Neural cell (in vitro differentiated cells): Measurements from ENCODE around the gene SH3BP5. TPM values are rescaled to one million over a fixed set of nuclear protein-coding genes. Genes with fewer than 3 reads are reported as not detected.

ENCODE experiments used
- H2AFZ ChIP-seq: fragments of 200-600, 300-800 bp; sonication (generic), shearing (Covaris generic); 2 replicates; pipeline ENCODE4 v1.6.0; 2014; ENCODE audit warnings: low read depth, mild to moderate bottlenecking, antibody characterized with exemption, low read length, moderate library complexity
- H3F3A ChIP-seq: fragments of 200-600 bp; shearing (Covaris generic); 2 replicates; pipeline ENCODE4 v1.6.1; 2016; ENCODE audit warnings: mild to moderate bottlenecking, moderate library complexity, mixed read lengths, antibody characterized with exemption, low read length; ENCODE audit not compliant: insufficient read depth, poor library complexity, severe bottlenecking
- H3K27ac ChIP-seq: fragments of 200-600, 300-800 bp; sonication (generic), shearing (Covaris generic); 2 replicates; pipeline ENCODE4 v1.5.1; 2014; ENCODE audit warnings: mild to moderate bottlenecking, low read length, moderate library complexity
- H3K27me3 ChIP-seq: fragments of 300-800, 200-600 bp; sonication (generic), shearing (Covaris generic); 2 replicates; pipeline ENCODE4 v1.6.0; 2014; ENCODE audit warnings: mild to moderate bottlenecking, low read depth, low read length, moderate library complexity; ENCODE audit not compliant: insufficient read depth
- H3K36me3 ChIP-seq: fragments of 300-800, 200-600 bp; sonication (generic), shearing (Covaris generic); 2 replicates; pipeline ENCODE4 v1.5.1; 2014; ENCODE audit warnings: mild to moderate bottlenecking, antibody characterized with exemption, low read length, moderate library complexity; ENCODE audit not compliant: insufficient read depth
- H3K4me2 ChIP-seq: fragments of 300-800, 200-600 bp; sonication (generic), shearing (Covaris generic); 2 replicates; pipeline ENCODE4 v1.6.0; 2014; ENCODE audit warnings: mild to moderate bottlenecking, low read length
- H3K4me3 ChIP-seq: fragments of 300-800, 200-600 bp; sonication (generic), shearing (Covaris generic); 2 replicates; pipeline ENCODE4 v1.5.1; 2014; ENCODE audit warnings: mild to moderate bottlenecking, low read length, moderate library complexity
- H3K79me2 ChIP-seq: fragments of 200-600 bp; shearing (Covaris generic); replicated peaks from 2 replicates; pipeline ENCODE4 v1.6.0; 2014; ENCODE audit warnings: mild to moderate bottlenecking, low read length, moderate library complexity; ENCODE audit not compliant: insufficient read depth
- H3K9ac ChIP-seq: fragments of 300-800, 200-600 bp; sonication (generic), shearing (Covaris generic); 2 replicates; pipeline ENCODE4 v1.6.1; 2016; ENCODE audit warnings: mild to moderate bottlenecking, low read length, mixed read lengths
- H3K9me2 ChIP-seq: fragments of 200-600 bp; shearing (Covaris generic); 2 replicates; pipeline ENCODE4 v1.6.1; 2016; ENCODE audit warnings: mild to moderate bottlenecking, low read length, mixed read lengths; ENCODE audit not compliant: insufficient read depth
- H3K9me3 ChIP-seq: fragments of 200-600, 300-800 bp; sonication (generic), shearing (Covaris generic); 2 replicates; pipeline ENCODE4 v1.6.1; 2016; ENCODE audit warnings: mild to moderate bottlenecking, mixed run types, low read length, moderate library complexity, mixed read lengths
- H4K20me1 ChIP-seq: fragments of 200-600 bp; shearing (Covaris generic); 2 replicates; pipeline ENCODE4 v1.6.1; 2016; ENCODE audit warnings: mild to moderate bottlenecking, mixed run types; ENCODE audit not compliant: insufficient read depth
- EP300 ChIP-seq: fragments of 450-650 bp; conservative IDR thresholded peaks from 2 replicates; pipeline ENCODE4 v1.6.1; 2014; ENCODE audit warnings: antibody characterized with exemption, mild to moderate bottlenecking, moderate library complexity; ENCODE audit not compliant: poor library complexity, severe bottlenecking
- EZH2 ChIP-seq: fragments of 200-600, 300-800 bp; shearing (Covaris generic), sonication (generic); IDR thresholded peaks from 2 replicates; pipeline ENCODE4 v1.6.1; 2014; ENCODE audit warnings: antibody characterized with exemption, low read length, borderline replicate concordance, mild to moderate bottlenecking; ENCODE audit not compliant: insufficient read depth, poor library complexity, severe bottlenecking
- MXI1 ChIP-seq: fragments of 450-650 bp; conservative IDR thresholded peaks from 2 replicates; pipeline ENCODE4 v1.6.1; 2014; ENCODE audit warnings: antibody characterized with exemption, mild to moderate bottlenecking; ENCODE audit not compliant: poor library complexity, severe bottlenecking
- POLR2AphosphoS5 ChIP-seq: IDR thresholded peaks from 2 replicates; pipeline ENCODE4 v1.6.1; 2012
- RAD21 ChIP-seq: fragments of 450-650 bp; conservative IDR thresholded peaks from 2 replicates; pipeline ENCODE4 v1.6.1; 2014; ENCODE audit warnings: antibody characterized with exemption, mild to moderate bottlenecking, moderate library complexity
- REST ChIP-seq: IDR thresholded peaks from 2 replicates; pipeline ENCODE4 v1.6.1; 2012; ENCODE audit warnings: borderline replicate concordance
- SMC3 ChIP-seq: fragments of 450-650 bp; conservative IDR thresholded peaks from 2 replicates; pipeline ENCODE4 v1.6.1; 2014; ENCODE audit warnings: antibody characterized with exemption, mild to moderate bottlenecking, moderate library complexity; ENCODE audit not compliant: poor library complexity
- TAF1 ChIP-seq: IDR thresholded peaks from 2 replicates; pipeline ENCODE4 v1.6.1; 2012; ENCODE audit warnings: low read depth
- polyA plus RNA-seq: library from polyadenylated mRNA; depleted of rRNA; stranded (reverse); fragments of >200 nt; gene quantifications from 2 replicates; pipeline ENCODE4 v1.2.3, GENCODE V29; 2014
- TF ChIP-seq, protein P1 (sequence below): fragments of 450-650 bp; IDR thresholded peaks from 2 replicates; pipeline ENCODE4 v1.5.1; 2014; ENCODE audit warnings: antibody characterized with exemption, mild to moderate bottlenecking, moderate library complexity; ENCODE audit not compliant: poor library complexity, severe bottlenecking

The SH3BP5 gene
- polyA plus RNA-seq, 1 donor from 2014 or later: 166 TPM

- no peaks in the 10 kb centered on the region for H3K27me3 ChIP-seq
- H3K9me3 ChIP-seq: no peaks in the 10 kb centered on the region
- no peak overlapping the region for H3K9ac ChIP-seq
- no peaks in the 10 kb centered on the region for H3K9me2 ChIP-seq
- H3K27ac ChIP-seq: no peak overlapping the region
- H3K4me2 ChIP-seq: no peak overlapping the region
- TF ChIP-seq RAD21 (no peak), SMC3 (no peak), TAF1 (no peak), POLR2AphosphoS5 (no peak), MXI1 (no peak), EP300 (no peak), REST (no peak), EZH2 (no peak)
- TF ChIP-seq, protein P1, sequence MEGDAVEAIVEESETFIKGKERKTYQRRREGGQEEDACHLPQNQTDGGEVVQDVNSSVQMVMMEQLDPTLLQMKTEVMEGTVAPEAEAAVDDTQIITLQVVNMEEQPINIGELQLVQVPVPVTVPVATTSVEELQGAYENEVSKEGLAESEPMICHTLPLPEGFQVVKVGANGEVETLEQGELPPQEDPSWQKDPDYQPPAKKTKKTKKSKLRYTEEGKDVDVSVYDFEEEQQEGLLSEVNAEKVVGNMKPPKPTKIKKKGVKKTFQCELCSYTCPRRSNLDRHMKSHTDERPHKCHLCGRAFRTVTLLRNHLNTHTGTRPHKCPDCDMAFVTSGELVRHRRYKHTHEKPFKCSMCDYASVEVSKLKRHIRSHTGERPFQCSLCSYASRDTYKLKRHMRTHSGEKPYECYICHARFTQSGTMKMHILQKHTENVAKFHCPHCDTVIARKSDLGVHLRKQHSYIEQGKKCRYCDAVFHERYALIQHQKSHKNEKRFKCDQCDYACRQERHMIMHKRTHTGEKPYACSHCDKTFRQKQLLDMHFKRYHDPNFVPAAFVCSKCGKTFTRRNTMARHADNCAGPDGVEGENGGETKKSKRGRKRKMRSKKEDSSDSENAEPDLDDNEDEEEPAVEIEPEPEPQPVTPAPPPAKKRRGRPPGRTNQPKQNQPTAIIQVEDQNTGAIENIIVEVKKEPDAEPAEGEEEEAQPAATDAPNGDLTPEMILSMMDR: no peak
- H4K20me1 ChIP-seq: no peaks in the 10 kb centered on the region
- H3K79me2 ChIP-seq: no peaks in the 10 kb centered on the region
- H2AFZ ChIP-seq: no peak overlapping the region
- H3K4me3 ChIP-seq: no peak overlapping the region
- no peaks in the 10 kb centered on the region for H3K36me3 ChIP-seq
- H3F3A ChIP-seq: no peaks in the 10 kb centered on the region
These were observed 36.9 kb downstream of the SH3BP5 start for GRCh38 chr3:15295506-15295905.

- H3K9ac ChIP-seq: no peak overlapping the region
- no peak overlapping the region for H3K4me2 ChIP-seq
- H3K79me2 ChIP-seq: no peaks in the 10 kb centered on the region
These were observed 37.5 kb downstream of the SH3BP5 start for GRCh38 chr3:15294929-15295328.

More at GRCh38 chr3:15294929-15295328, 37.5 kb downstream of the SH3BP5 start:
- Histone ChIP-seq H3K27ac (no peak overlapping the region), H4K20me1 (no peaks in the 10 kb centered on the region), H2AFZ (no peak overlapping the region), H3K4me3 (no peak overlapping the region), H3K27me3 (no peaks in the 10 kb centered on the region), H3F3A (no peaks in the 10 kb centered on the region), H3K36me3 (no peaks in the 10 kb centered on the region), H3K9me2 (no peaks in the 10 kb centered on the region), H3K9me3 (no peaks in the 10 kb centered on the region)
- TF ChIP-seq, protein P1: no peak
- TF ChIP-seq MXI1: no peak
- no peak for TF ChIP-seq POLR2AphosphoS5
- TF ChIP-seq REST: no peak
- no peak for TF ChIP-seq SMC3
- TF ChIP-seq RAD21: no peak
- no peak for TF ChIP-seq EP300
- no peak for TF ChIP-seq TAF1
- no peak for TF ChIP-seq EZH2
